ENCODE results near the gene ZCCHC24. TPM values are rescaled to one million over a fixed set of nuclear protein-coding genes. Genes with fewer than 3 reads are reported as not detected.

Gene ZCCHC24
- polyA plus RNA-seq, 1 donor from 2014 or later: 0.80 TPM

DNA sequence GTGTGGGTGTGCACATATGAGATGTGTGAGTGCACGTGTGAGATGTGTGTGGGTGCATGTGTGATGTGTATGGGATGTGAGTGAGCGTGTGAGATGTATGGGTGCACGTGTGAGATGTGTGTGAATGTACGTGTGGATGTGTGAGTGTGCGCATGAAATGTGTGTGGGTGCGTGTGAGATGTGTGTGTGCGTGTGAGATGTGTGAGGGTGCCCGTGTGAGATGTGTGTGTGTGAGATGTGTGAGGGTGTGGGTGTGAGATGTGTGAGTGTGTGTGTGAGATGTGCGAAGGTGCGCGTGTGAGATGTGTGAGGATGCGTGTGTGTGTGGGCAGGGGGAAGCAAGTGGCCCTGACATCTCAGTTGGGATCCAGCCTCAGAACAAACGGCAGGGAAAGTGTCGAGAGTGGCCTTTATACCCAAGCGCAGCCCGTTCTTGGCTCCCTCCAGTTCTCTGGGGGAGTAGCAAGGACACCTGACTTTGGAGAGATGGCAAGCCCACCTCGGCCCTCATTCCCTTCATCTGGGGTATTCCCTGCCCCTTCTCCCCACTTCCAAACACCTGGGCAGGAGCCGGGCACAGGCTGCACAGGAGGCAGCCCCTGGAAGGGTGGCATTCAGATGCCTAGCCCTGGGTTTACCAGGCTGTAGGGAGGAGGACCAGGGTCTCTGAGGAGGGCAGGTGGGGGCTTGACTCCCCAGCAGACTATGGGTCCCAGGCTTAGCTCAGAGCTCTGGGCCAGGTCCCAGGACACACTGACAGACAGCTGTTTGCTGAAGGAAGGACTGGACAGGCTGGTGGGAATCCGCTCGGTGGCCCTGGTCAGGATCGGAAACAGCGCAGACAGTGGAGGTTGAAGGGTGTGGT lies 66.5 kb downstream of the ZCCHC24 start:
- no peaks in the 10 kb centered on the region for H3K27me3 Mint-ChIP-seq
- no peaks in the 10 kb centered on the region for H3K9me3 Mint-ChIP-seq
- H3K4me3 Mint-ChIP-seq: no peak overlapping the region
- H3K27ac Mint-ChIP-seq: no peak overlapping the region
- H3K36me3 Mint-ChIP-seq: peaks cover 2% of the 10 kb centered on the region
- peaks cover 0 to 3% (median 0%) of the 10 kb centered on the region in 3 donors for H3K4me1 Mint-ChIP-seq

DNA sequence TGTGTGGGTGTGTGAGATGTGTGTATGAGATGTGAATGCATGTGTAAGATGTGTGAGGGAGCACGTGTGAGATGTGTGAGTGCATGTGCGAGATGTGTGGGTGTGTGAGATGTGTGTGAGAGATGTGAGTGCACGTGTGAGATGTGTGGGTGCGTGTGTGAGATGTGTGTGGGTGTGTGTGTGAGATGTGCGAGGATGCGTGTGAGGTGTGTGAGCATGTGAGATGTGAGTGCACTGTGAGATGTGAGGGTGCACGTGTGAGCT lies 67.1 kb downstream of the ZCCHC24 start:
- H3K27me3 Mint-ChIP-seq: no peaks in the 10 kb centered on the region
- no peak overlapping the region for H3K27ac Mint-ChIP-seq
- no peak overlapping the region for H3K4me3 Mint-ChIP-seq
- H3K4me1 Mint-ChIP-seq: peaks cover 0 to 3% (median 0%) of the 10 kb centered on the region in 3 donors
- peaks cover 2% of the 10 kb centered on the region for H3K36me3 Mint-ChIP-seq
- no peaks in the 10 kb centered on the region for H3K9me3 Mint-ChIP-seq

- H3K27me3 Mint-ChIP-seq: no peaks in the 10 kb centered on the region
- no peak overlapping the region for H3K4me3 Mint-ChIP-seq
Measured at GRCh38 chr10:79377557-79378382, 67.7 kb downstream of the ZCCHC24 start.

GRCh38 chr10:79376751-79377556 lies 68.5 kb downstream of the ZCCHC24 start:
- Mint-ChIP-seq H3K4me3 (no peak overlapping the region), H3K9me3 (peaks cover 0 to 1% (median 0%) of the 10 kb centered on the region in 3 donors), H3K4me1 (peaks cover 0 to 3% (median 0%) of the 10 kb centered on the region in 3 donors), H3K27ac (no peak overlapping the region), H3K27me3 (no peaks in the 10 kb centered on the region), H3K36me3 (peaks cover 2% of the 10 kb centered on the region)

More at GRCh38 chr10:79377557-79378382, 67.7 kb downstream of the ZCCHC24 start:
- no peak overlapping the region for H3K27ac Mint-ChIP-seq
- peaks cover 2% of the 10 kb centered on the region for H3K36me3 Mint-ChIP-seq
- peaks cover 0 to 3% (median 0%) of the 10 kb centered on the region in 3 donors for H3K4me1 Mint-ChIP-seq
- H3K9me3 Mint-ChIP-seq: no peaks in the 10 kb centered on the region

DNA sequence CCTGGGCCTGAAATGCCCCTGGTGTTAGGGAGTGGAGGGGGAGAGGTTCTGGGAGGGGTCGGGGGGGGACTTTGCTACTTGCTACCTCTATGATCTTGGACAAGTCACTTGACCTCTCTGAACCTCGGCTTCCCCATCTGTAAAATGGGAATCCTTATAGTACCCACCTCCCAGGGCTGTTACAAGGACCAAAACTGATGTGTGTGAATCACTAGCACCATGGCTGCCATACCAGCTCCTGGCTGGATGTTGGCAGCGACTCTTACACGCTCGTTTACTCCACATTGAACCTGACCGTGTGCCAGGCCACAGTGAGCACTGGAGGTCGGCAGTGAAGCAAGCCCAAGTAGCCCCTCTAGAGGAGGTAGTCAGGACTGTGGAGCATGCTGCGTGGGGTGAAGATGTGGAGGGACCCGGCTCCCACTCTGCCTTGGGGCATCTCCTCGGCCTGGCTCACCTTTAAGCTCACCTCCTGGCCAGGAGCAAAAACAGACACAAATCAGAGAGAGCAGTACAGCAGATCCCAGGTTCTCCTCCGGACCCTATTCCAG lies 69.3 kb downstream of the ZCCHC24 start:
- Mint-ChIP-seq H3K27ac (no peak overlapping the region), H3K36me3 (no peaks in the 10 kb centered on the region), H3K9me3 (peaks cover 0 to 4% (median 0%) of the 10 kb centered on the region in 3 donors), H3K4me1 (peaks cover 0 to 3% (median 0%) of the 10 kb centered on the region in 3 donors), H3K27me3 (no peaks in the 10 kb centered on the region), H3K4me3 (no peak overlapping the region)

DNA sequence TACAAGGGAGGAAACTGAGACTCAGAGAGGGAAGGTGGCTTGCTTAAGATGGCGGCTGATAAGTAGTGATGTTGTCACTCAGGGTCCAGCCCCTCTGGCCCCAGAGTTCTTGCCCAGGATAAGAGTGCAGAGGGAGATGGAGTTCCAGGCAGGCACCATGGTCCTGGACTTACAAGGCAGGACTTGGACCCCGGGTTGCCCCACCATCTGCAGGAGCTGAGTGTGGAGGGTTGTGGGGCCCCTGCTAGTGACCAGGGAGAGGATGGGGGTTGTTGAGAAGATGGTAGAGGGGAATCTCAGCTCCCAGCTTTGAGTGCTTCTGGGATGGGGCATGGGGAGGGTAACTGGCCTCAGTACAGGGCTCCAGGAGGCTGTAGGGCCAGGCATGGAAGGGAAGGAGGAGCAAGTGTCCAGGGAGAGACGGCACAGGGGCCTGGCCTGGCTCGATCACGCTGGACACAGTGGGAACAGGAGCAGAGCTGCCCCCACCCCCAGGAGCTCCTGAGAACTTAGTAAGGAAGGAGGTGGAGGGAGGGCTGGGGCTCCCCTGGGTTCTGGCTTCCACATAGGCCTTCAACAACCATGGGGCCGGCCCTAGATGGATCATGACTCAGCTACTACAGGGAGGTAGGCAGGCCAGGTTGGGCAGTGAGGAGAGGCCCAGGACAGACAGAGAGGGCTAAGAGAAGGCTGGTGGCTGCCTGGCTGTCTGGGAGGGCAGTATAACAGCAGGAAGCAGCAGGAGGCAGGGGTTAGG lies 69.9 kb downstream of the ZCCHC24 start:
- Mint-ChIP-seq H3K4me3 (no peak overlapping the region), H3K9me3 (peaks cover 0 to 4% (median 0%) of the 10 kb centered on the region in 3 donors), H3K4me1 (peaks cover 0 to 3% (median 0%) of the 10 kb centered on the region in 3 donors), H3K36me3 (no peaks in the 10 kb centered on the region), H3K27ac (peak overlapping the region in 1 of 3 donors; percentile 14), H3K27me3 (no peaks in the 10 kb centered on the region)

DNA sequence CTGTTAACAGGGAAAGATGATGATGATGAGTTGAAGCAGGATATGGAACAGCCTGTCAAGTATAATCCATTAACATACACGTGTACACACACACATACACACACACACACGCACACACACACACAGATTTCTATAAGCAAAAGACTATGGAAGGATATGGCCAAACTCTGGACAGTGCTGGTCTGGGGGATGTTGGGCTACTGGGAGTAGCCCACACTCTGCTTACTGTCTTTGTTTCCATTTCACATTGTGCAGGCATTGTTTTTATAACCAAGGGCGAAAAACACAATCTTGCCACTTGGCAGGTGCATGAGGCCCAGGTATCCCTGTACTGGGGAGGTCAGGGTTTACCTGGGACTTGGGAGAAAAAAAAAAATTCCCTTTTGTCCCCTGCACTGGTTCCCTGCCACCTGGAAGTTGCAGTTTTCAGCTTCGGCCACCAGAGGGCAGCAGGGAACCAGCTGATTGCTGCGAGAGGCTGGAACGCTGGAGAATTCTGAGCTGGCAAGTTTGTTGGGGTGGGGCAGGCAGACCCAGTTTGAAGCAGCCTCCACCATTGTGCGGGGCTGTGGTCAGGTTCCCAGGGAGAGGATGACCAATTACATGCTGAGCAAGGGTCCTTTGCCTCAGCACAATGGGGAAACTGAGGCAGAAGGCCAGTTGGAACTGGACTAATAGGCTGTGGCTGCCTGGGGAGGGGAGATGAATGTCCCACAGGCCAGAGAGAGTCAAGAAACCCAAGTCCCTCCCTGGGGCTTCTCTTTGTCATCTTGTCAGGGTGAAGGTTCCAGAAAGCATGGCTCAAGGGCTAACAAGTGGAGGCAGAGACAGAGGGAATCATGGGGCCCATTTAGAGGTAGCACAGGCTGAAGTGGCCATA lies 70.9 kb downstream of the ZCCHC24 start:
- H3K4me1 Mint-ChIP-seq: peaks cover 0 to 3% (median 0%) of the 10 kb centered on the region in 3 donors
- no peaks in the 10 kb centered on the region for H3K27me3 Mint-ChIP-seq
- peaks cover 0 to 4% (median 4%) of the 10 kb centered on the region in 3 donors for H3K9me3 Mint-ChIP-seq
- H3K36me3 Mint-ChIP-seq: no peaks in the 10 kb centered on the region
- peak overlapping the region in 1 of 4 donors; percentile 13 for H3K4me3 Mint-ChIP-seq
- peak overlapping the region in 1 of 3 donors; percentile 14 for H3K27ac Mint-ChIP-seq

DNA sequence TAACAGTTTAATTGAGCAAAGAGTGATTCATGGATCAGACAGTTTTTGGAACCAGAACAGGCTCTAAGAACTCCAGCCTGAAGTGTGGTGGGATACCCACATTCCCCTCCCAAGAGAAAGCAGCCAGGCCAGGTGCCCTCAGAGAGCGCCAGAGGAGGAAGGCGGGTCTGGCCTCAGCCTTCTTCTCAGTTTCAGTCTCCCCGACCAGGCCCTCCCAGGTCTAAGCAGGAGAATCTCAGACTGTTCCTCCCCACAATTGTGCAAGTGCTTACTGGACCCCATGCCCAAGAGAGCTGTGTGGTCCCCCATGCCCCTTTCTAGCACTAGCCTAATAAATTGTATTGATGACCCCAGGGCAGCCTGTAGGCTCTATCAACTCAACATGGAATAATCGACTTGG lies 72.6 kb downstream of the ZCCHC24 start:
- Mint-ChIP-seq H3K36me3 (no peaks in the 10 kb centered on the region), H3K4me1 (peaks cover 0 to 3% (median 0%) of the 10 kb centered on the region in 3 donors), H3K27ac (no peak overlapping the region), H3K9me3 (peaks cover 0 to 4% (median 4%) of the 10 kb centered on the region in 3 donors), H3K27me3 (no peaks in the 10 kb centered on the region), H3K4me3 (no peak overlapping the region)

DNA sequence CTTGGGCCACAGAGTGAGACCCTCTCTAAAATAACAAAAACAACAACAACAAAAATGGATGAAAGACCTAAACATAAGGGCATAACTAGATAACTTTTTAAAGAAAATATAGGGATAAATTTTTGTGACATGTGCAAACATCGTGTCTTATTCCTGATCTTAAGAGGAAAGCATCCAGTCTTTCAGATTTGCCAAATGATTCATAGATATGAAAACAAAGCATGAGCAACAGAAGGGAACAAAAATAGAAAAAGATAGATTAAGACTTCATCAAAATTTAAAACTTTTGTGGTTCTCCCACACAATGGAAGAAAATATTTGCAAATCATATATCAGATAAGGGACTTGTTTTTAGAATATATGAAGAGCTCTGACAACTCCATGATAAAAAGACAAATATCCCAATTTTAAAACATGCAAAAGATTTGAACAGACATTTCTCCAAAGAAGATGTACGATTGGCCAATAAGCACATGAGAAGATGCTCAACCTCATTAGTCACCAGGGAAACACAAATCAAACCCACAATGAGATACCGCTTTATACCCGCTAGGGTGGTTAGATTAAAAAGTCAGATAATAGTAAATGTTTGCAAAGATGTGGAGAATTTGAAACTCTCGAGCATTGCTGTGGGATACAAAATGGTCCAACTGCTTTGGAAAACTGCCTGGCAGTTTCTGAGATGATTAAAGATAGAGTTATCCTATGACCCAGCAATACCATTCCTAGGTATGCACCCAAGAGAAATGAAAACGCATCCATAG lies 77.8 kb downstream of the ZCCHC24 start:
- H3K9me3 Mint-ChIP-seq: peaks cover 4% of the 10 kb centered on the region in 3 donors
- no peaks in the 10 kb centered on the region for H3K36me3 Mint-ChIP-seq
- no peak overlapping the region for H3K27ac Mint-ChIP-seq
- H3K4me3 Mint-ChIP-seq: no peak overlapping the region
- H3K27me3 Mint-ChIP-seq: peaks cover 3% of the 10 kb centered on the region
- no peaks in the 10 kb centered on the region for H3K4me1 Mint-ChIP-seq

DNA sequence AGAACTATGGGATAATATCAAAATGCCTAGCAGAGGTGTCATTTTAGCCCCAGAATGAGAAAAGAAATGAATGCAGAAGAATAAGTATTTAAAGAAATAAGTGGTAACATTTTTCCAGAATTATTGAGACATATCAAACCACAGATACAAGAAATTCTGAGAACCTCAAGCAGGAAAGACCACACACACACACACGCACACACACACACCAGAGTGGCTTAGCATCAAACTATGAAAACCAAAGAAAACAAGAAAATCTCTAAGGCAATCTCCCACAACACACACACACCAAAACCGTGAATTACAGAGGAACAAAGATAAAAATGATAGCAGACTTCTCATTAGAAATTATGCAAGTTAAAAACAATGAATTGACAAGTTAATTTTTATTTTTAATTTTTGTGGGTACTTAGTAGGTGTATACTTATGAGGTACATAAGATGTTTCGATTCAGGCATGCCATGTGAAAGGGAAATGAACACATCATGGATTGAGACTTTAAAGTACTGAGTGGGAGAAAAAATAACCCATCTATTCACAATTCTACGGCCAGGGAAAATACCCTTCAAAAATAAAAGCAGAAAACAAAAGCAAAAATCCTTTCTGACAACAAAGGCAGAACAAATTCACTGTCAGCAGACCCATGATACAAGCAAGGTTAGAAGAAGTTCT lies 83.6 kb downstream of the ZCCHC24 start:
- H3K4me1 Mint-ChIP-seq: peaks cover 10 to 11% (median 10%) of the 10 kb centered on the region in 3 donors
- no peak overlapping the region for H3K4me3 Mint-ChIP-seq
- peaks cover 0 to 4% (median 0%) of the 10 kb centered on the region in 3 donors for H3K9me3 Mint-ChIP-seq

GRCh38 chr10:79360499-79361342 lies 84.7 kb downstream of the ZCCHC24 start:
- Mint-ChIP-seq H3K27ac (no peak overlapping the region), H3K9me3 (peaks cover 0 to 4% (median 0%) of the 10 kb centered on the region in 3 donors), H3K27me3 (peaks cover 5% of the 10 kb centered on the region), H3K4me3 (no peak overlapping the region), H3K4me1 (peaks cover 13 to 16% (median 15%) of the 10 kb centered on the region in 3 donors), H3K36me3 (peaks cover 6% of the 10 kb centered on the region)

More for the DNA sequence above, 83.6 kb downstream of the ZCCHC24 start:
- no peak overlapping the region for H3K27ac Mint-ChIP-seq
- peaks cover 6% of the 10 kb centered on the region for H3K36me3 Mint-ChIP-seq
- peaks cover 5% of the 10 kb centered on the region for H3K27me3 Mint-ChIP-seq
